Middle frontal gyrus (tissue), 1 donor: ENCODE measurements around the gene MYOM1.

Source experiments
- DNase-seq: peaks from one replicate; pipeline ENCODE4 v3.0.0-alpha.2; 2015; ENCODE audit warnings: low spot score; ENCODE audit errors: extremely low spot score

MYOM1 gene

DNA sequence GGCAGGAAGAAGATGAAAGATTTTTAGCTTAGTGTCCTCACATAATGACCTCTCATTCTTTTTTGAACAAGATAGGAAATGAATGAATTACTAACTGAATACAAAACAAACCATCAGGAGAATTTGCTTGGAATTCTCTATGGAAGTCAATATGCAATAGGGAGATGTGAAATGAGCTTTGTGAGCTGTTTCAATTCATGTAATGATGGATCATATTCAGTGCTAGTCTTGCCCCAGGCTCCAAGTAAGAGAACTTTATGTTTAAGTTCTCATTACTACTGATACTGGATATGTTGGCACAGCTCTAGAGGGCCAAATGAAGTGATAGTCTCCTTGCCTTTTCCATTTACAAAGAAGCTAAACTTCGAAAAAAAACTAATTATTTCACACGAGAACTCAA, 29.2 kb downstream of the MYOM1 start:
- DNase-seq = no peak

DNA sequence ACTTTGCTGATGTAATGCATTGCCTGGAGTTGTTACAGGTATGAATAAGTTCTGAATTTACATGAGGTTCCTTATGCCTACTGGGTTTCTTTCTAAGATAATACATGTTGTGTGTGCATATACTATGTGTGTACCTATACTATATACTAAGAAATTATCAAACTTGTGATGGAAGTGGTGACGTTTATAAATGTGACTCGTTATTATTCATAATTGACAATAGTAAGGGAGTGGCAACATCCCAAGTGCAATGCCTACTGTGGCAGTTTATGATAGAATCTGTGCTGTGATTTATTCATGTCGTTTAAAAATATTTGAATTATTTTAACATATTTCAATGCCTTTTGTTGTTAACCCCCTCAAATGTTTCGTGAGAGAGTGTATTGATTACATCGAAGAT, 29.9 kb downstream of the MYOM1 start:
- no peak for DNase-seq

DNA sequence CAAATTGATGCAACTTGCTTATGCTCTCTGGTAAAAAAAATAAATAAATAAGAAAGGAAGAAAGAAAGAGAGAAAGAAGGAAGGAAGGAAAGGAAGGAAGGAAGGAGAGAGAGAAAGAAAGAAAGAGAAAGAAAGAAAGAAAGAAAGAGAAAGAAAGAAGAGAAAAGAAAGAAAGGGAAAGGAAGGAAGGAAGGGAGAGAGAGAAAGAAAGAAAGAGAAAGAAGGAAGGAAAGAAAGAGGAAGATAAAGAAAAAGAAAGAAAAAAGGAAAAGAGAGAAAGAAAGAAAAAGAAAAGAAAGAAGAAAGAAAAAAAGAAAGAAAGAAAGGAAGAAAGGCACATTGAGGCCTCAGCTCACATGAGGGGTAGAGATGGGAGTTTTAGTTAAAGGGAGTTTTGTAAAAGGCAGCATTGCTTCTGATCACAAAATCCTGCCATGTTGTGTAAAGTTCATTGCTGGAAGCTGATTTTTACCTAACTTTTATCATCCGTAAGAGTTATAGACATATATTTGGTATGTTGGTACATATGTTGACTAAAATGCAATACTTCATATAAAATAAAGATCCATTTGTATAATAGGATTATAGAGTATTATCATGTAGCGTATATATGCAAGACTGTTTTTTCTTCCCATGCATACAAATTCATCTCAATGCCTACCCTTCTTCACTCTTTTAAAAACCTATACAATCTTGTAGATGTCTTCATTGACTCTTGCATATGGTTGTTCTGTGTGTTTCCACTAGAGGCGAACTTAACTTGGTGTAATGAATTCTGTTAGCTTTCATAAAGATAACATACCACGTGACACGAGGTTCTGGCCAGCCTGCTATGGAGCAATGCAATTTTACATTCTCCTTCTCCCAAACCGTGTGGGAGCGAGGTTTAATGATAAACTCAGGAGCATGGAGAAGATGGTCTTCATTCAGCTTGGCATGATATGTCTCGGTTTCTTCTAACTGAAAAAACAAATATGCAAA, 32.8 kb downstream of the MYOM1 start:
- DNase-seq = no peak

DNA sequence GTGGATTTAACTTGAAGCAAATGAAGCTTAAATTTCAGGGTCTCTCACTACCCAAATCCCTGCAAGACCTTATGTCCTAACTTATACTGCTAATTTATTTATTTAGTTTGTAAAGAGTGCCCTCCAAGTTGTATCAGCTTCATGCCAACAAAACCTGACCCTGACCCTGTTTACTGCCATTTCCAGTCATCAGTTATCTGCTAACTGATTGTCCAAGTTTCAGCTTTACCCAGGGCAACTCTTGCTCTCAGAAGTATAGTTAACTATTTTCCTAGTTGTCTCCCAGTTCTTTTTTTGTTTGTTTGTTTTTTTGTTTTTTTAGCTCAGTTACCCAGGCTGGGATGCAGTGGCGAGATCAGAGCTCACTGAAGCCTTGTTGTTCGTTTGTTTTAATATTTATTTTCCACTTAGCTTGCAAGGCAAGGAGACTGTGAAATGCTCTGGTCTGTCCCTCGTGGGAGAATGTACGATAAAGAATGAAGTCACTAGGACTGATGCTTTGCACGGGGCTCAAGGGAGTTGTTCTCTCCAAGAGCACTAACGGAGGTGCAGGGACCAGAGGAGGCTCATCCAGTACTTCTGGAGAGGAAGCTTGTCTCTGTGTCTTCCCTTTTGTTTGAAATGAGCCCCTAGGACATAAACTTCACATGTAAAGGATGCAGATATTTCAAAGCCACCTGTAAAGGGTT, 35.3 kb downstream of the MYOM1 start:
- no peak for DNase-seq

DNA sequence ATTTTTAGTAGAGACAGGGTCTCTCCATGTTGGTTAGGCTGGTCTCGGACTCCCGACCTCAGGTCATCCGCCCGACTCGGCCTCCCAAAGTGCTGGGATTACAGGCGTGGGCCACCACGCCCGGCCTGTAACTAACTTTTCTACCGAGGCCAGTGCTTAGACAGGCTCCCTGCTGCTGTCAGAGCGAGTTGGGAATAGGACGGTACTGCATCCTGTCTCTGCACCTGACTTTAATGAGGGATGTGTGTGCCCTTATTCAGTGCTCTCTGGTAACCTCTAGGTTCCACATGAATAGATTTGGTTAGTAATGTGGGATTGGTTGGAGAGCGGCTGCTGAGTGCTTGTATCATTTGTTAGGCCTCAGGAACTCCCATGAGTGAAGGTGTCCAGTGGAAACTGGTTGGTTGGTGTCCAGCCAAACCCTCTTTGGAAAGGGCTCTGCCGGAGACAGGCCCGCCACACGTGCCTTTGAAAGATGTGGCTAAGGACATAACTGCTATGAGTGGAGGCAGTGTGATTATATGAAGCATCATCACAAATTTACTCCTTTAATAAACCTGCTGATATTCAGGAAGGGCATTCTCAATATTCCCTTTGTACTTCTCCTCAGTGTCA, 36.6 kb downstream of the MYOM1 start:
- no peak for DNase-seq

DNA sequence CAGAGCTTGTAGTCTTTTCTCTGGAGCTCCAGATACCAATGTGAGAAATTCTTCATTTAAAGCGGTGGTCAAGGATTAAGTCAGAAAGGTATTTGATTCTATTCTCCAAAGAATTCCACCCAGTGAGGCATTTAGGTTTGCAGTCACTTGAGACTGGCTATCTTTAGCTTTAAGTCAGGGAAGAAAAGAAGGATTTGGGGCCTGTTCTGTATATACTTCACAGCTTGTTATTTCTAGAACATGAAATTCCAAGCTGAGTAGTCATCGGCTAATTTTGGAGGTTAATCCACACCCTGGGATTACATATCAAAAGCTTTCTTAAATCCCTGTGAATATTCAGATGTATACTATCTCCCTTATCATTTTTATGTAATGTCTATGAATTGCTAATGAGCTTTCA, 39.4 kb downstream of the MYOM1 start:
- no peak for DNase-seq

DNA sequence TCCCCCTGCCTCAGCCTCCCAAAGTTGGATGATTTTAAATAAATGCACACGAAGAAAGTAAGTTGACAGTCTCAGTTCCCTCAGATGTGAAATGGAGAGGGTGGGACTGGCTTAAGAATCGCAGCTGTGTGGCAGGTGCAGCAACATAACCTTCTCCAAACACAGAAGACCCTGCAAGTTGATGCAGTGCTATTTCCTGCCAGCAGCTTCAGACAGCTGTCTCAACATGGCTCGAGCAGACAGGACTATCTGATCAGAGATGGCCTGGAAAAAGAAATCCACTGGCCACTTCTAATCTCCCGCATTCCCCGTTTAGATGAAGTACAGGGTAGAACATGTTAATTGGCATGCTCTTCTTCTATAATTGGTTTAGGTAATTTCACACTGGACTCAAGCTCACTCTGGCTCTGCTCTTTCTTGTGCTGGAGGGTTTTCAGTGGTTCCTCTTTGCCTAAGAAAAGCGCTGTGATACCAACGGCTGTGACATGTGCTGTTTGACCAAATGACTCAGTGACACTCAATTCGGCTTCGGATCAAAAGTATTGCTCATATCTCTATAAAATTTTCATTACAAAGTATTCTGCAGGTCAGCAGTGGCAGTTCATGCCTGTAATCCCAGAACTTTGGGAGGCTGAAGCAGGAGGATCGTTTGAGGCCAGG, 40.2 kb downstream of the MYOM1 start:
- no peak for DNase-seq

DNA sequence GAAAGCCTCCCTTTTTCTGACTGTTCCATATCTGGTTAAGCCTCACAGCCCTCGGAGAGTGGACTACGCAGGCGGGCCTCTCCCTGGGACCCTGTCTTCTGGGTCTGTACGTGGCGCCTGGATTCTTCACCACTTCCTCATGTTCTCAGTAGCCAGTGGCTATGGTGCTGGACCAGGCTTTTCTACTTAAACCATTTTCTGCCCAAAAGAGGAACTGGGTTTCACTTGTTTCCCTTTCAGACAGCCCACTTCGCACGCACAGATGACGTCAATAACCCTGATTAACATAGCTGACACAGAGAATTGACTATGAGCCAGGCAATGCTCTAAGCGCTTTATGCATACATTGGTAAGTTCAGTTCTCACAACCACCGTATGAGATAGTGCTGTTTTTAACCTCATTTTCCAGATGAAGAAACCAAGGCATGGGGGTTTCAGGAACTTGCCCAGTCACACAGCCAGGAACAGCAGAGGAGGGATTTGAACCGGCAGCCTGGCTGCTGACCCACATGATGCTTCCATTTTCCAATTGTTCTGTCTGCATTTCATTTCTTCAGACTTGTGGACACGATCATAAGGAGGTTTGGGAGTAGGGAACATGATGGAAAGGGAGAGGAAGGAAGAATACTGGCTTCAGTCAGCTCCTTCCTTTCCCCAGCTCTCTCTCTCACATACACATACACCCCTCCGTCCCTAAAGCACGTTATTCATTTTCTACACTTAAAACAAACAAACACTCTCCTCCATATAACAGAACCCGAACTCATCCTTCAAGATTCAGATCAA, 41.7 kb downstream of the MYOM1 start:
- no peak for DNase-seq

DNA sequence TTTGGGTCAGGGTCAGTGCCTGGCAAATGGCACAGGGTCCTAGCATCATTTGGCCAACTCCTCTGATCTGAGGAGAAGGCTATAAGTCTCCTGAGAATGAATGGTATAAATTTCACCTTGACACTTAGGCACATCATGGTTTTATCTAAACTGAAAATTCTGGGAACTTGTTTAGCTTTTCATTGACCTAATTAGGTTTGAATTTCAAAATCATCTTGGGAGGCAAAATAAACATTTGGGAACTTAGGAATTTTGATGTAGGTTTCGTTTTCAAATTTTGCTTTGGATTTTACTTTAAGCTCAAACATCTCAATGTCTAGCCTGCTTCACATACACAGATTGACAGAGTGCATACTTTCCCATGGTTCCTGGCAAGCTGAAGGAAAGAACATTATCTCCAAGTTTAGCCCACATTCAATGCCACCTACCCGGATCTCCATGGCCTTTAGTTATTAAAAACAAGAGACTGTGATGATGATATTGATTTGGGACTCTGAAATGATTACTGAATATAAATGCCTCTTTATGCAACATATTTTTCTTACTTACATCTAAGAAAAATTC, 44.5 kb downstream of the MYOM1 start:
- no peak for DNase-seq

DNA sequence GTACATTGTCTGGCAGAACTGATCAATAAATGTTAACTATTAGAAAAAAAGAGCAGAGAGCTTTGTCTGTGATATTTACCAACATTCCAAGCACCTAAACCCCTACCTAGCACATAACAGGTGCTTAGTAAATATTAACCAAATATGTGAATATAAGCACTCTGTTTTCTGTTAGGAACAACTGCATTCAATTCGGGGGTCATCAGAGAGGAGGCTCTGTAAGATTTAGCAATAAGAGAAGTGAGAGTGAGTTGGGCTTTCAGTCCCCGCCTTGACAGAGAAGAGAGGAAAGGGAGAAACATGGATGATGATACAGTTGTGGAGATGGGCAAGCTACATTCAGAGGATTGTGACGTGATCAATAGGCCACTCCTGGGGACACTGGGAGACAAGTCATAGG, 47.7 kb downstream of the MYOM1 start:
- DNase-seq = no peak

DNA sequence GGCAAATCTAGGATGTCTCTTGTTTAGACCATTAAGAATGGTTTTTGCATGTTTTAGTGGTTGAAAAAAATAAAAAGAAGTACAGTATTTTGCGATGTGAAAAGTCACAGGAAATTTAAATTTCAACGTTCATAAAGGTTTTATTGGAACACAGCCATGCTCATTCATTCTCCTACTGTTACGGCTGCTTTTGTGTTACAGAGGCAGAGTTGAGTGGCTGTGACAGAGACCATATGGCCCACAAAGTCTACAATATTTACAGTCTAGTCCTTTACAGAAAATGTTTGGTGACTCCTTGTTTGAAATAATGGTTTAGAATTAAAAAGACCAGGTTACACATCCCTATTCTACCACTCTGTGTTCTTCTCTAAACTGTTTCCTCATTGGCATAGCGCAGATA, 48.1 kb downstream of the MYOM1 start:
- DNase-seq = no peak

DNA sequence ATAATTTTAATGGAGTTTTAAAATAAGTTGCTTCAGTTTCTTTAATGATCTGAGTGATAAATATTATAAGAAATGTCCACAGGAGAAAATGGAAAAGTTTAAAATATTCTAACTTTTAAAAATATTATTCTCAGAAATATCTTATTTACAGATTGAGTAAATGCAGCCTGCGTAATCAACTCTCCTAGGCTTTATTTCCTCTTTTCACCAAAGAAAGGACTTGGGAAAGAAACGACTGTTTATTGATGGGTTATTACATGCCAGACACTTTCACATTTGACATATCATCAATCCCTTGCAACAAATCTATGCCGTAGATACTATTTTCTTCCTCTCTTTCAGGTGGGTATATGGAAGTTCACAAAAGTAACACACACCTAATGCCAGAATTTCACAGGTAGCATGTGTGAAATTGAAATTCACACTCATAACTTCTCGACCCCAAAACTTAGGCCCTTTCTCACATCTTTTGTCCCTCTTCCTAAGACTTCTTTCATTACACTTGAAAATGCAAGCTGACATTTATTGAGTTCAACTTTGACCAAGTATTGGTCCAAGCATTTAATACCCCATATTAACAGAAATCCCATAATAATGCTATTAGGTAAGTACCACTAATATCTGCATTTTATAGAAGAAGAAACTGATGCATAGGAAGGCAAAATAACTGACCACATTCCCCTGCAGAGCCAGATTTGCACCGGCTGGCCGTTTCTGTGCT, 49.2 kb downstream of the MYOM1 start:
- DNase-seq = no peak

DNA sequence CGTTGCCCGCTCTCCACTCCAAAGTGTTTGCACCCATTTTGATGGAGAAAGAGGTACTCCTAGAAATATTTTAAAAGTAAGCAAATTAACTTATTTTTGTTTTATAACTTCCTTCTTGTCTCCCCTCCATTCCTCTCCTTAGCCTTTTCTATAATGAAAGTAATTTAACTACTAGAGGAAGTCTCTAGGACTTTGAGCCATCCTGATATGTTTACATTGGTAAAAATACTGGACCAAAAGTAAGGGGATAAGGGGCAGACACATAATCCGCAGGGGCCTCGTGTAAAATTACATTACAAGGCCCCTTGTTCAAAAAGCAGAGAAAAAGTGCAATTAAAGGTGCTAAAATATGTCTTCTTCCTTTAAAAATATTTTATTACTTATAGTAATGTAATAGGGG, 55.4 kb downstream of the MYOM1 start:
- DNase-seq = no peak

DNA sequence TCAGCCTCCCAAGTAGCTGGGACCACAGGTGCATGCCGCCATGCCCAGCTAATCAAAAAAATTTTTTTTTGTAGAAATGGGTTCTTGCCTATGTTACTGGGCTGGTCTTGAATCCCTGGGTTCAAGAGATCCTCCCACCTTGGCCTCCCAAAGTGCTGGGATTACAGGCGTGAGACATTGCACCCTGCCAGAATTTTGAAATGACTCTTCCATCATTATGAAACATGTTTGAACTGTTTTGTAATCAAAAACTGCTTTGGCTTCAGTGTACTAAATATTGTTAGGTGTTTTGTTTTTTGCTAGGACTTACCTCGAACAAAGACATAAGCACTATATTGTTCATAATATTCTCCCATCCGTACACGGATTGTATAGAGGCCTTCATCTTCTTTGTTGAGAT, 55.8 kb downstream of the MYOM1 start:
- no peak for DNase-seq

DNA sequence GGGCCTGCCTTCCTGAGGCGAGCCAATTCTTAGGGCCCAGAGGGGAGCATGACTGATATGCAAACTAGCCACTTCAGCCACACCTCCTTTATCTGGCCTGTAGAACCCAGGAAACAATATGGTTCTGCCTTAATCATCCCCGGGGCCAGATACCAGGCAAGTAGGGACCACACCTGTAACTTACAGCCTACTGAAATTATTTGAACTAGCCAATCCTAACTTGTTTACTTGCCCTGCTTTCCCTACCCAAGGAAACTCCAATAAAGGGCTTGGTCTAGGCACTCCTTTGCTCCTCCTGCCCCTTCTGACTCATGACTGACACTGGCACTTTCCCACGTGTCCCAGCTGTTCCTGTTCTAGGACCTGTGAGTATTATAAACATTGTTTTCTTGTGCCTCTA, 57.6 kb downstream of the MYOM1 start:
- no peak for DNase-seq

DNA sequence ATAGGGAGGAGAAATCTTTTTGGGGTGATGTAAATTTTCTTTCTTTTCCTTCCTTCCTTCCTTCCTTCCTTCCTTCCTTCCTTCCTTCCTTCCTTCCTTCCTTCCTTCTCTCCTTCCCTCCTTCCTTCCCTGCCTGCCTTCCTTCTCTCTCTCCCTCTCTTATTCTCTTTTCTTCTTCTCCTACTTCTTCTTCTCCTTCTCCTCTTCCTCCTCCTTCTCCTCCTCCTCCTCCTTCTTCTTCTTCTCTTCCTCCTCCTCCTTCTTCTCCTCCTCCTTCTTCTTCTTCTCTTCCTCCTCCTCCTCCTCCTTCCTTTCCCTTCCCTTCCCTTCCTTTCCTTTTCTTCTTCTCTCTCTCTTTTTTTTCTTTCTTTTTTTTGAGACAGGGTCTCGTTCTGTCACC, 59.9 kb downstream of the MYOM1 start:
- DNase-seq = no peak

DNA sequence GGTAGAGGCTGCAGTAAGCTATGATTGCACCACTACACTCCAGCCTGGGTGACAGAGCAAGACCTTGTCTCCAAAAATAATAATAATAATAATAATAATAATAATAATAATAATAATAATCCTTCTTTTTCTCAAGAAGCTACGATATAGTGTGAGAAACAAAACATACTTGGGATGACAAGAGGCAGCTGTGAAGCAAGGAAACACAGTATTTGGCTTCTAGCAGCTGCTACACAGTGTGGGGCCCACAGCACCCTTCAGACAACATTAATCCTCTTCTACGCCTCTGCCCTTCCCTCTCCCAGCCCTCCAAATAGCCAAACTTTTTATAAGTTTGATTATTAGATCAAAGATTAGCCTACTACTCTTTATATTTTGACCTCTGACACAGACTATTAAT, 62.2 kb downstream of the MYOM1 start:
- DNase-seq = no peak

DNA sequence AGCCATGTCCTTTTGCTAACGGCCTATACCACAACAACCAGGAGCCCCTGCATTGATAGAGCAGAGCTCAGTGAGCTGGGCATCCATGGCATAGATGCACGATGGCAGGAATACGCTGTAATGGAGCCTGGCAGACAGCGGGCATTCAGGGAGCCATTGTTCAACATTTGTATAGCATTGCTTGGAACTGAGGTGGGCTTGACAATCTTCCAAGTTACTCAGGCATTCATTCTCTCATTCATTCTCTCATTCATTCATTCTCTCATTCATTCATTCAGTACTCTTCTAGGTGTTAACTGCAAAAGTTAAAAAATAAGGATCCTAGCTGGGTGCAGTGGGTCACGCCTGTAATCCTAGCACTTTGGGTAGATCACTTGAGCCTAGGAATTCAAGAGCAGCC, 62.7 kb downstream of the MYOM1 start:
- DNase-seq = no peak

DNA sequence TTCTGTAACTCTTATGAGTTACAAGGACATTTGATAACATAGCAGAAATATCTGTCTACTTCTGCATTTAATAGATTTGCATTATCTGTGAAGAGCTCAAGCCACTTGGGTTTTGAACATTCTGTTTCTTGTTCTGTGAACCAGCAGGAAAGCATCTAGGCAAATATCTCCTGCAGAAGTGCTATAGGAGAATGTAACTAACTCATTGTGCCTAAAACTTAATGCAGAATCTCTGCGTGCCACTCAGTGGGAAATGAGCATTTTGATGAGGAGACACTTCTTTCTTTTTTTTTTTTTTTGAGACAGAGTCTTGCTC, 63.5 kb downstream of the MYOM1 start:
- no peak for DNase-seq

DNA sequence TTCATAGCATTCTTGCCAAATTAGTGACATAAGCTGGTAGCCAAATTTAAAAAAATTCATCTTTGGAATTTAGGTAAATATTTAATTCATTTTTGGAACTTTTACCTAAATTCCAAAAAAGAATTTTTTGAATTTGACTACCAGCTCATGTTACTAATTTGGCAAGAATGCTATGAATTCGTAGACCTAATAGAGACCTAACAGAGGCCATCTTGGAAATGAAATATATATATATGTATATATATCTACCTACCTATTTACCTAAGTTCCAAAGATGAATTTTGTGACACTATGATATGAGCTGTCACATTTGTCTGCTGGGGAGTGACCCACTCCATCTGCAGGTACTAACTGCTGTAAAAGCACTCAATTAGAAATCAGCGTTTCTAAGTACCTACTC, 65.6 kb downstream of the MYOM1 start:
- no peak for DNase-seq
